GM23338 (cell line): ENCODE measurements around the gene TARS1. TPM values are rescaled to one million over a fixed set of nuclear protein-coding genes. Genes with fewer than 3 reads are reported as not detected.

Experiments
- ATAC-seq: fragments of 200-7000 bp; cut with Tn5 transposase; 3 replicates; pipeline ENCODE4 v1.9.1; 2020
- DNase-seq: peaks from one replicate; pipeline ENCODE4 v3.0.0-alpha.2; 2015; ENCODE audit warnings: low spot score
- H2AFZ ChIP-seq: fragments of 200-600 bp; sonication (generic); 2 replicates; pipeline ENCODE4 v1.8.0; 2016; ENCODE audit warnings: antibody characterized with exemption, mild to moderate bottlenecking, moderate library complexity
- H3F3A ChIP-seq: fragments of 200-600 bp; sonication (generic); replicated peaks from 2 replicates; pipeline ENCODE4 v1.8.0; 2017; ENCODE audit warnings: antibody characterized with exemption, mixed run types, low read depth
- H3K27ac ChIP-seq: fragments of 200-600 bp; sonication (generic); 2 replicates; pipeline ENCODE4 v1.6.1; 2016; ENCODE audit warnings: low read depth
- H3K27me3 ChIP-seq: fragments of 200-600 bp; sonication (generic); 2 replicates; pipeline ENCODE4 v1.8.0; 2016; ENCODE audit warnings: mild to moderate bottlenecking, mixed run types, moderate library complexity; ENCODE audit not compliant: insufficient read depth
- H3K36me3 ChIP-seq: fragments of 200-600 bp; sonication (generic); 2 replicates; pipeline ENCODE4 v1.8.0; 2016; ENCODE audit warnings: mild to moderate bottlenecking; ENCODE audit not compliant: insufficient read depth
- H3K4me1 ChIP-seq: fragments of 200-600 bp; sonication (generic); 2 replicates; pipeline ENCODE4 v1.8.0; 2016; ENCODE audit warnings: mild to moderate bottlenecking, moderate library complexity; ENCODE audit not compliant: insufficient read depth
- H3K4me2 ChIP-seq: fragments of 200-600 bp; sonication (generic); 2 replicates; pipeline ENCODE4 v1.7.1; 2017; ENCODE audit warnings: mixed run types
- H3K4me3 ChIP-seq: fragments of 200-600 bp; sonication (generic); 2 replicates; pipeline ENCODE4 v1.6.1; 2016; ENCODE audit warnings: mixed run types
- H3K79me2 ChIP-seq: fragments of 200-600 bp; sonication (generic); replicated peaks from 2 replicates; pipeline ENCODE4 v1.8.0; 2017; ENCODE audit warnings: mild to moderate bottlenecking; ENCODE audit not compliant: insufficient read depth
- H3K9me2 ChIP-seq: fragments of 200-600 bp; sonication (generic); 2 replicates; pipeline ENCODE4 v1.8.0; 2017; ENCODE audit not compliant: insufficient read depth
- H4K20me1 ChIP-seq: fragments of 200-600 bp; sonication (generic); replicated peaks from 2 replicates; pipeline ENCODE4 v1.8.0; 2017; ENCODE audit warnings: mild to moderate bottlenecking; ENCODE audit not compliant: insufficient read depth
- H3K27ac Mint-ChIP-seq: 2 replicates; pipeline ENCODE4 v1.8.0; 2020; ENCODE audit warnings: inconsistent platforms, mild to moderate bottlenecking, moderate library complexity, mixed read lengths
- H3K27me3 Mint-ChIP-seq: 3 replicates; pipeline ENCODE4 v1.8.0; 2022; ENCODE audit warnings: low read depth, mild to moderate bottlenecking, moderate library complexity, mixed read lengths, inconsistent platforms; ENCODE audit not compliant: insufficient read depth, poor library complexity
- H3K36me3 Mint-ChIP-seq: 3 replicates; pipeline ENCODE4 v1.8.0; 2021; ENCODE audit warnings: low read depth, mild to moderate bottlenecking, inconsistent platforms, moderate library complexity, mixed read lengths
- H3K4me1 Mint-ChIP-seq: 3 replicates; pipeline ENCODE4 v1.8.0; 2020; ENCODE audit warnings: mild to moderate bottlenecking, inconsistent platforms, mixed read lengths
- H3K4me3 Mint-ChIP-seq: 3 replicates; pipeline ENCODE4 v1.8.0; 2021; ENCODE audit warnings: moderate library complexity, mild to moderate bottlenecking, inconsistent platforms, mixed read lengths
- H3K9me3 Mint-ChIP-seq: 3 replicates; pipeline ENCODE4 v1.8.0; 2020; ENCODE audit warnings: moderate library complexity, mild to moderate bottlenecking, inconsistent platforms, mixed read lengths
- CTCF ChIP-seq, 2 experiments: fragments of 200-600 bp in 1 of 2; sonication (generic) in 1 of 2; conservative IDR thresholded peaks; 2 replicates each; pipeline versions ENCODE4 v1.5.1 to v1.6.1; 2016 to 2017; ENCODE audit warnings: antibody characterized with exemption in 2 of 2, low read depth in 2 of 2, mild to moderate bottlenecking in 2 of 2, moderate library complexity in 1 of 2
- EZH2 ChIP-seq: fragments of 200-600 bp; sonication (generic); IDR thresholded peaks from one replicate; pipeline ENCODE4 v1.8.0; 2017; ENCODE audit warnings: antibody characterized with exemption, mild to moderate bottlenecking, low read depth; ENCODE audit not compliant: unreplicated experiment
- EZH2phosphoT487 ChIP-seq: fragments of 200-600 bp; sonication (generic); IDR thresholded peaks from one replicate; pipeline ENCODE4 v1.8.1; 2018; ENCODE audit warnings: antibody characterized with exemption; ENCODE audit not compliant: unreplicated experiment
- POLR2AphosphoS5 ChIP-seq: IDR thresholded peaks from 2 replicates; pipeline ENCODE4 v1.6.1; 2016; ENCODE audit warnings: antibody characterized with exemption, low read depth
- ZNF114 ChIP-seq: fragments of 250-450 bp; sonication (Bioruptor Pico); IDR thresholded peaks from 2 replicates; pipeline ENCODE4 v1.5.0; 2020; ENCODE audit warnings: mild to moderate bottlenecking, moderate library complexity
- ZNF462 ChIP-seq: fragments of 250-450 bp; sonication (Bioruptor Pico); IDR thresholded peaks from 2 replicates; pipeline ENCODE4 v1.5.0; 2020; ENCODE audit warnings: mild to moderate bottlenecking, moderate library complexity
- polyA plus RNA-seq: library from polyadenylated mRNA; unstranded; fragments of >200 nt; fragmentation: Nextera tagmentation; extraction: Ambion mirVana; gene quantifications from 2 replicates; pipeline ENCODE4 v1.2.1, GENCODE V29; 2016
- total RNA-seq: library from RNA; depleted of rRNA; stranded (reverse); fragments of >200 nt; shearing (Covaris generic); gene quantifications from 2 replicates; pipeline ENCODE4 v1.2.3, GENCODE V29; 2014

Gene TARS1
- total and polyA plus RNA-seq, 2 experiments from 2014 or later = 458 to 473 TPM

- no peaks in the 10 kb centered on the region for H3K4me1 Mint-ChIP-seq
- no peaks in the 10 kb centered on the region for H4K20me1 ChIP-seq
- H3K27me3 Mint-ChIP-seq = no peaks in the 10 kb centered on the region
- no peaks in the 10 kb centered on the region for H3K36me3 ChIP-seq
- H3K27ac Mint-ChIP-seq = no peak overlapping the region
- no peaks in the 10 kb centered on the region for H3K27me3 ChIP-seq
- DNase-seq = no peak
- no peaks in the 10 kb centered on the region; the same call in 2 of the 3 replicates for H3K9me3 Mint-ChIP-seq
- H3K4me3 ChIP-seq = no peak overlapping the region
- no peak overlapping the region for H3K27ac ChIP-seq
- H3K4me3 Mint-ChIP-seq = no peak overlapping the region
- ATAC-seq = no peak
- no peaks in the 10 kb centered on the region for H3F3A ChIP-seq
- H3K36me3 Mint-ChIP-seq = no peaks in the 10 kb centered on the region
- H3K79me2 ChIP-seq = no peaks in the 10 kb centered on the region
- H3K4me1 ChIP-seq = no peaks in the 10 kb centered on the region
- no peak overlapping the region for H2AFZ ChIP-seq
- no peak overlapping the region for H3K4me2 ChIP-seq
- TF ChIP-seq EZH2 (no peak), ZNF114 (CRISPR knock-in tag) (no peak), POLR2AphosphoS5 (no peak), CTCF (conservative IDR thresholded peaks at IDR 0.05; ENCODE audit: low read depth in 2 of 2) (no peak), ZNF462 (CRISPR knock-in tag) (no peak), EZH2phosphoT487 (no peak)
- H3K9me2 ChIP-seq = no peaks in the 10 kb centered on the region
Observed at GRCh38 chr5:33415811-33416354, 24.9 kb upstream of the TARS1 start.
